ENCODE results near the gene UGT1A9. TPM values are rescaled to one million over a fixed set of nuclear protein-coding genes. Genes with fewer than 3 reads are reported as not detected.

UGT1A9 gene
- total RNA-seq, 1 experiment from 2014 or later, result not detected

- DNase-seq, result no peak
- Histone ChIP-seq H4K8ac (replicated peaks; ENCODE audit: insufficient read length, low read depth, low read length) (no peak overlapping the region), H4K5ac (ENCODE audit: insufficient read length, low read depth, low read length) (no peak overlapping the region), H2BK12ac (ENCODE audit: insufficient read length, low read depth, low read length) (no peak overlapping the region), H3K9ac (ENCODE audit: extremely low read depth, insufficient read length, low read length) (no peak overlapping the region), H2AFZ (ENCODE audit: low read length) (no peak overlapping the region), H2BK20ac (ENCODE audit: low read depth, low read length, poor library complexity, severe bottlenecking) (no peak overlapping the region), H3K9me3 (ENCODE audit: control insufficient read depth, low read depth, low read length) (no peaks in the 10 kb centered on the region), H3K4me1 (ENCODE audit: insufficient read depth, low read length) (no peaks in the 10 kb centered on the region; the same call in 1 of the 2 replicates), H3K27me3 (ENCODE audit: insufficient read depth, low read length) (no peaks in the 10 kb centered on the region), H3K79me1 (ENCODE audit: insufficient read depth, low read depth, low read length, poor library complexity, severe bottlenecking) (no peaks in the 10 kb centered on the region), H2AK5ac (ENCODE audit: insufficient read length, low read length) (no peak overlapping the region), H3K4ac (ENCODE audit: low read depth, low read length) (no peak overlapping the region), H3T11ph (ENCODE audit: low read length) (no peak overlapping the region), H3K23me2 (ENCODE audit: insufficient read length, low read depth, low read length, poor library complexity, severe bottlenecking) (no peaks in the 10 kb centered on the region), H3K79me2 (ENCODE audit: insufficient read depth, low read length) (no peaks in the 10 kb centered on the region), H3K4me2 (ENCODE audit: insufficient read depth, insufficient read length, low read length) (no peak overlapping the region), H4K91ac (ENCODE audit: insufficient read length, low read depth, low read length) (no peak overlapping the region), H3K27ac (ENCODE audit: insufficient read length, low read depth, low read length) (no peak overlapping the region), H3K23ac (ENCODE audit: insufficient read length, low read depth, low read length) (no peak overlapping the region), H2BK15ac (ENCODE audit: low read depth, low read length) (no peak overlapping the region), H3K14ac (ENCODE audit: insufficient read depth, low read length) (no peak overlapping the region), H4K20me1 (ENCODE audit: control insufficient read depth, insufficient read depth, insufficient read length) (no peaks in the 10 kb centered on the region), H3K18ac (ENCODE audit: insufficient read length, low read depth, low read length) (no peak overlapping the region), H3K56ac (ENCODE audit: insufficient read length, low read depth, low read length) (no peak overlapping the region), H2BK120ac (ENCODE audit: low read depth, low read length, poor library complexity, severe bottlenecking) (no peak overlapping the region), H2BK5ac (ENCODE audit: insufficient read length, low read length) (no peak overlapping the region)
- Mint-ChIP-seq H3K27me3 (ENCODE audit: low read depth) (peaks cover 15% of the 10 kb centered on the region), H3K36me3 (ENCODE audit: insufficient read depth in 1 of 3, low read depth in 3 of 3) (no peaks in the 10 kb centered on the region), H3K27ac (no peak overlapping the region), H3K4me1 (peaks cover 2 to 5% of the 10 kb centered on the region in 2 experiments; a peak in 3 of 4 replicates), H3K9me3 (no peaks in the 10 kb centered on the region), H3K4me3 (no peak overlapping the region)
- peak; percentile 37; the same call in 2 of the 3 replicates for TF ChIP-seq CTCF (conservative IDR thresholded peaks at IDR 0.05)
- WGBS (ENCODE audit: extremely low coverage, insufficient read length, low lambda C conversion rate), result no CpG with 5 or more reads among the region's 4 CpGs
Observed at GRCh38 chr2:233674995-233675394, 3.3 kb downstream of the UGT1A9 start.

Measured in H9 (cell line).